Coronary artery (tissue), 2 donors: ENCODE measurements around the gene AMBP.
A peak's percentile ranks its signal among the peaks of the same experiment; 100 is the strongest.

Experiments used
- DNase-seq: peaks from one replicate; pipeline ENCODE4 v3.0.0-alpha.2; 2017; ENCODE audit warnings: low spot score
- H3K27ac ChIP-seq, 2 donors: fragments of 200-600 bp; sonication (generic); one replicate each; pipeline ENCODE4 v1.5.1; 2016 to 2019
- H3K4me3 ChIP-seq: fragments of 200-600 bp; sonication (generic); 2 replicates; pipeline ENCODE4 v1.5.1; 2016; ENCODE audit warnings: mild to moderate bottlenecking, moderate library complexity
- CTCF ChIP-seq: fragments of 200-600 bp; sonication (generic); IDR thresholded peaks from one replicate; pipeline ENCODE4 v1.5.1; 2019; ENCODE audit warnings: antibody characterized with exemption

AMBP gene

DNA sequence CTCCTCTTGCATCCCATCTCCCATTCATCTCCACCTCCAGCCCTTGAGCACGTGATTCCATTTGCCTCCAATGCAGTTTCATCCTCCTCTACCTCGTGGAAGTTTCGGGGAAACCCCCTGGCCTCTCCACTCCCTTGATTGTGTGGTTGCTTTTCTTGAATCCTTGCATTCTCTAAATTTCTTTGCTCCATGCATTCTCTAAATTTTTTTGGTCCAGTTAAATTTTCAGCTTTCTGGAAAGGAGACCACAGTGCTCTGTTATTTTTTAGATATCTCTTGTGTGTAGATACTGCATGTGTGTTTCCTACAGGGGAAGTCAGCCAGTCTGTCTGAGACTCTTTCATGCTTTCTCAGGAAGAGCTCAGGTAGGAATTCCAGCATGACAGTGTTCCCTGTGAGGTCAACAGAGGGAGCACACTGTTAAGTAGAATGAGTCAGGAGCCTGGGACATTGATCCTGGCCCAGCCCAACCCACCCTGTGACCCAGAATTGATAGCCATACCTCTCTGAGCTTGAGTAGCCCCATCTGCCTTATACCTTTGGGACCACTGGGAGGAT is 52.8 kb downstream of the AMBP start:
- no peak for TF ChIP-seq CTCF
- no peak overlapping the region for H3K27ac ChIP-seq
- no peak overlapping the region for H3K4me3 ChIP-seq
- no peak for DNase-seq

DNA sequence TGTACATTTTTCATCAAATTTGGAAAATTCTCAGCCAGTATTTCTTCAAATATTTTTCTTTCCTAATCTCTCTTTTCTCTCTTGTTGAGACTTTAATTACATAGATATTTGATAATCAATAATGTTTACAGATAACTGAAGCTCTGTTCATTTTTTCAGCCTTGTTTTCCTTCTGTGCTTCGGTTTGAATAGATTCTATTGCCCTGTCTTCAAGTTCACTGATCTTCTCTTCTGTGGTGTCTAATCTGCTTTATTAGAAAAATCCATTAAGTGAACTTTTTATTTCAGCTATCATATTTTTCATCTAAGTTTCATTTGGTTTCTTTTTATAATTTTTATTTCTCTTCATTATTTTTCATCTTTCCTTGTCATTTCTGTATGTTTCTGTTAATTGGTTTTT is 54.1 kb downstream of the AMBP start:
- TF ChIP-seq CTCF: no peak
- no peak for DNase-seq
- no peak overlapping the region for H3K27ac ChIP-seq
- no peak overlapping the region for H3K4me3 ChIP-seq

DNA sequence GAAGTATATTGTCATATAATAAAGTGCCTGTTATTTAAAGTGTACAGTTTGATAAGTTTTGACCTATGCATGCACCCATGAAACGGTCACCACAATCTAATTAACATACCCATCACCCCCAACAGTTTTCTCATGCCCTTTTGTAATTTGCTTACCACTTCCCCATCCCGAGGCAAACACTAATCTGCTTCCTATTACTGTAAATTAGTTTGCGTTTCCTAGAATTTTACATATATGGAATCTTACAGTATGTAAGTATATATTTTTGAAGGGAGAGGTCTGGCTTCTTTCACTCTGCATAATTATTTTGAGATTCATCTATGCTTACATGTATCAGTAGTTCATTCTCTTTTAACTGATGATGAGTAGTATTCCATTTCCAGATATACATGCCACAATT is 56.5 kb downstream of the AMBP start:
- TF ChIP-seq CTCF: no peak
- Histone ChIP-seq H3K27ac (no peak overlapping the region), H3K4me3 (no peak overlapping the region)
- DNase-seq: no peak

- peak; percentile 66 for DNase-seq
- Histone ChIP-seq H3K27ac (no peak overlapping the region), H3K4me3 (no peak overlapping the region)
- TF ChIP-seq CTCF: no peak
Observed at GRCh38 chr9:114017741-114018715, 60.1 kb downstream of the AMBP start.

DNA sequence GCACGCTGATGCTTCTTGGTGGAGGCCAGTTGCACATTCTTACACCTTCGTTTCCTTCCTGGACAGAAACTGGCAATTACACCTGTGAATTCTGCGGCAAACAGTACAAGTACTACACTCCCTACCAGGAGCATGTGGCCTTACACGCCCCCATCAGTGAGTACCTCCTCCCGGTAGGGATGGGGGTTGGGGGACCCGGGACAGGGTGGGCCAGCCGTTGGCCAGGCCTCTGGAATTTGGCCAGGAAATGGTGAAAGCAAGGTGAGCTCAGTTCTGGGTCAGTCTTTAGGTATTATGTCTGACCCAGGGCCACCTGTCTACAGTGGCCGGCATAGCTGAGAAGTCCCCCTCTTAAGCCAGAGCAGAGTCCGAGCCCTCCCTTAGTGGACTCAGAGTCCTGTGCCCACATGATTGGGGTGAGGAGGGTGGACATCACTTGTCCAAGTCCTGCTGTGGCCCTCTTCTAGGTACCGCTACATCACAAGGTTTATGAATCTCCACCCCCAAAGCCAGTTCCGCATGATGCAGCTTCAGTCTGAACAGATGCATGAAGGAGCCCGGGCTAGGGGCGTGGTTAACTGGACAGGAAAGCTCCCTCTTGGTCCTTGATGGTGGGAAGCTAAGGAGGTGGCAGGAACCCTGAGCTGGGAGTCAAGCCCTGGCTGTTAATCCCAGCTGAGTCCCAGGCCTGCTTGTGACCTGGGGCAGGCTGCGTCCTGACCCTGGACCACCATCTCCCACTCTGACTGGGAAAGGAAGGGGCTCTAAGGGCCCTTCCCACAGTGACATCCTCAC is 61.3 kb downstream of the AMBP start:
- DNase-seq: peak; percentile 59
- no peak for TF ChIP-seq CTCF
- H3K27ac ChIP-seq: no peak overlapping the region
- no peak overlapping the region for H3K4me3 ChIP-seq

- peak; percentile 38 for DNase-seq
- no peak for TF ChIP-seq CTCF
- Histone ChIP-seq H3K27ac (no peak overlapping the region), H3K4me3 (no peak overlapping the region)
Observed at GRCh38 chr9:114016101-114016500, 62.0 kb downstream of the AMBP start.
